Hepatocyte (in vitro differentiated cells): ENCODE measurements around the gene PEX7. TPM values are rescaled to one million over a fixed set of nuclear protein-coding genes. Genes with fewer than 3 reads are reported as not detected.
"Not testable (repeated sequence)": the region's sequence is repeated elsewhere in the genome, so short reads cannot be mapped to it uniquely, and the experiment has no call there.

Source experiments
- DNase-seq: peaks from one replicate; pipeline ENCODE4 v3.0.0-alpha.2; 2016; ENCODE audit warnings: low spot score
- H2AFZ ChIP-seq: fragments of 200-600 bp; sonication (generic); 2 replicates; pipeline ENCODE4 v1.6.0; 2016; ENCODE audit warnings: antibody characterized with exemption, mild to moderate bottlenecking
- H3K27ac ChIP-seq: fragments of 200-600 bp; sonication (generic); 2 replicates; pipeline ENCODE4 v1.5.1; 2016; ENCODE audit warnings: mild to moderate bottlenecking
- H3K27me3 ChIP-seq: fragments of 200-600 bp; sonication (generic); 2 replicates; pipeline ENCODE4 v1.6.1; 2016
- H3K36me3 ChIP-seq: fragments of 200-600 bp; sonication (generic); replicated peaks from 2 replicates; pipeline ENCODE4 v1.5.1; 2016; ENCODE audit warnings: low read depth; ENCODE audit not compliant: insufficient read depth
- H3K4me1 ChIP-seq: fragments of 200-600 bp; sonication (generic); 2 replicates; pipeline ENCODE4 v1.5.1; 2016; ENCODE audit warnings: mild to moderate bottlenecking, moderate library complexity; ENCODE audit not compliant: insufficient read depth
- H3K4me2 ChIP-seq: fragments of 200-600 bp; sonication (generic); 2 replicates; pipeline ENCODE4 v1.6.0; 2016
- H3K4me3 ChIP-seq: fragments of 200-600 bp; sonication (generic); 2 replicates; pipeline ENCODE4 v1.5.1; 2016; ENCODE audit warnings: mild to moderate bottlenecking
- H3K79me2 ChIP-seq: fragments of 200-600 bp; sonication (generic); 2 replicates; pipeline ENCODE4 v1.6.0; 2017; ENCODE audit warnings: mild to moderate bottlenecking
- H3K9me2 ChIP-seq: fragments of 200-600 bp; sonication (generic); replicated peaks from 2 replicates; pipeline ENCODE4 v1.6.0; 2017; ENCODE audit warnings: mild to moderate bottlenecking; ENCODE audit not compliant: insufficient read depth
- H3K9me3 ChIP-seq: fragments of 200-600 bp; sonication (generic); 2 replicates; pipeline ENCODE4 v1.5.1; 2016; ENCODE audit warnings: low read depth, mild to moderate bottlenecking
- H4K20me1 ChIP-seq: fragments of 200-600 bp; sonication (generic); 2 replicates; pipeline ENCODE4 v1.6.0; 2016; ENCODE audit warnings: mild to moderate bottlenecking; ENCODE audit not compliant: insufficient read depth, poor library complexity, severe bottlenecking
- CTCF ChIP-seq: fragments of 200-600 bp; sonication (generic); IDR thresholded peaks from 2 replicates; pipeline ENCODE4 v1.5.1; 2016; ENCODE audit warnings: antibody characterized with exemption, mild to moderate bottlenecking; ENCODE audit not compliant: poor library complexity
- EZH2 ChIP-seq: fragments of 200-600 bp; sonication (generic); IDR thresholded peaks from 2 replicates; pipeline ENCODE4 v1.6.1; 2016; ENCODE audit warnings: antibody characterized with exemption, mild to moderate bottlenecking, borderline replicate concordance
- EZH2phosphoT487 ChIP-seq: fragments of 200-600 bp; sonication (generic); IDR thresholded peaks from one replicate; pipeline ENCODE4 v1.6.1; 2018; ENCODE audit warnings: antibody characterized with exemption, mild to moderate bottlenecking, low read depth, moderate library complexity; ENCODE audit not compliant: unreplicated experiment, severe bottlenecking
- WGBS: methylation state at CpG from one replicate; pipeline ENCODE4 v1.1.6; 2016; ENCODE audit warnings: low lambda C conversion rate; ENCODE audit errors: missing lambda C conversion rate; 5-methylcytosine and 5-hydroxymethylcytosine counted together
- polyA plus RNA-seq: library from polyadenylated mRNA; unstranded; fragments of >200 nt; fragmentation: Nextera tagmentation; extraction: Ambion mirVana; gene quantifications from 2 replicates; pipeline ENCODE4 v1.2.1, GENCODE V29; 2016
- total RNA-seq: library from RNA; depleted of rRNA; stranded (reverse); fragments of >200 nt; gene quantifications from 2 replicates; pipeline ENCODE4 v1.2.3, GENCODE V29; 2014

Gene PEX7
- total and polyA plus RNA-seq, 2 experiments from 2014 or later = 9.6 to 15.6 TPM

DNA sequence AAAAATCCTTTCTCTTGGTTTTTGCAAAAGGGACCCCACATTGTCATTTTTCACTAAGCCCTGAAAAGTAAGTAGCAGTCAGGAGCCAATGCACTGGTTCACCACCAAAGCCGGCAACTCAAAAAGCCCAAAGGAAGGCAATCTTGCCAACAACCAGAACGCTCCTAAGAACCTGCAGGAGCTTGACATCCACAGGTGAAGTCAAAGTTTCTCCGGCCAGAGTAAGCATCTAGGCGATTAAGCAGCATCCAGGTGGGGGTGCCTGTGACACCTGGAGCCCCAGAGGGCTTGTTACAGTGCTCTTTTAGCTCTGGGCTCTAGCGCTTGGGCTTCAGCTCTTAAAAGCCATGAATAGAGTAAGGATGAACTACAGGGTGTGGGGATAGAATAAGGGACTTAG, 135.8 kb downstream of the PEX7 start:
- no peak overlapping the region for H3K27ac ChIP-seq
- peaks cover 3% of the 10 kb centered on the region for H3K4me1 ChIP-seq
- no peak overlapping the region for H3K4me2 ChIP-seq
- no peaks in the 10 kb centered on the region for H3K36me3 ChIP-seq
- H3K27me3 ChIP-seq = peaks cover 5% of the 10 kb centered on the region
- 77% methylated on average over 5 of the region's 5 CpGs for WGBS
- TF ChIP-seq EZH2phosphoT487 (no peak), EZH2 (no peak), CTCF (no peak)
- no peak overlapping the region for H3K4me3 ChIP-seq
- H3K9me3 ChIP-seq = no peaks in the 10 kb centered on the region
- no peak overlapping the region for H2AFZ ChIP-seq
- DNase-seq = no peak
- no peaks in the 10 kb centered on the region for H4K20me1 ChIP-seq
- H3K79me2 ChIP-seq = no peaks in the 10 kb centered on the region
- no peaks in the 10 kb centered on the region for H3K9me2 ChIP-seq

- DNase-seq = peak; percentile 74
- WGBS = 22% methylated on average over 14 of the region's 14 CpGs
- Histone ChIP-seq H3K27ac (peak overlapping the region; percentile 86), H4K20me1 (no peaks in the 10 kb centered on the region), H3K79me2 (no peaks in the 10 kb centered on the region), H3K4me2 (peak overlapping the region; percentile 53), H3K9me2 (no peaks in the 10 kb centered on the region), H3K27me3 (peaks cover 5% of the 10 kb centered on the region), H3K9me3 (no peaks in the 10 kb centered on the region), H3K4me3 (no peak overlapping the region), H3K36me3 (no peaks in the 10 kb centered on the region), H3K4me1 (peaks cover 3% of the 10 kb centered on the region), H2AFZ (no peak overlapping the region)
- TF ChIP-seq EZH2 (no peak), CTCF (no peak), EZH2phosphoT487 (no peak)
Measured at GRCh38 chr6:136959471-136959891, 137.1 kb downstream of the PEX7 start.

DNA sequence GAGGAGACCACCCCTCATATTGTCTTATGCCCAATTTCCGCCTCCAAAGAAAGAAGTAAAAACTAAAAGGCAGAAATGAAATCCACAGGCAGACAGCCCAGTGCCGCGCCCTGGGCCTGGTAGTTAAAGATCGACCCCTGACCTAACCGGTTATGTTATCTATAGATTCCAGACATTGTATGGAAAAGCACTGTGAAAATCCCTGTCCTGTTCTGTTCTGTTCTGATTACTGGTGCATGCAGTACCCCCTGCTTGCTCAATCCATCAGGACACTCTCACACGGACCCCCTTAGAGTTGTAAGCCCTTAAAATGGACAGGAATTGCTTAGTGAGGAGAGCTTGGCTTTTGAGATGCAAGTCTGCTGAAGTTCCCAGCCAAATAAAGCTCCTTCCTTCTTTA, 137.5 kb downstream of the PEX7 start:
- H2AFZ ChIP-seq, H3K27me3 ChIP-seq, H3K36me3 ChIP-seq, H3K79me2 ChIP-seq, DNase-seq, H3K4me1 ChIP-seq, H3K9me2 ChIP-seq, H3K9me3 ChIP-seq, H4K20me1 ChIP-seq, H3K4me3 ChIP-seq: not testable (repeated sequence)
- H3K4me2 ChIP-seq = peak overlapping the region; percentile 53
- peak overlapping the region; percentile 86 for H3K27ac ChIP-seq
- 31% methylated on average over 6 of the region's 6 CpGs for WGBS

DNA sequence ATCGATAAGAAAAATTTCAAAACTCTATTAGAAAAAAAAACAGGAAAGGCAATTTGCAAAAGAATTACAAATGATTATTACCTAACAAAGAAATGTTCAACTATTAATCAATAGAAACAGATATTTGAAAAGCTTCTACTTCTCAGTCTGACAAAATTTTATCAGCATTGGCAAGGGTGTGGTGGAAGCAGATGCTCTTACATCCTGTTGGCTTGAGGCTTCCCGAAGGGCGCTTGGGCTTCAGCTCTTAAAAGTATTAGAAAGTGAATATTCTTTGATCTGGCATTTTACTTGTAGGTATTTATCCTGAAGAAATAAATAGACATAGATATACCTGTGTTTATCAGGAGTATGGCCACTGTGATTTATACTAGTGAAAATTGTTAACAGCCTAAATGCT, 138.4 kb downstream of the PEX7 start:
- Histone ChIP-seq H3K36me3 (no peaks in the 10 kb centered on the region), H3K4me3 (no peak overlapping the region), H3K9me3 (no peaks in the 10 kb centered on the region), H3K79me2 (no peaks in the 10 kb centered on the region), H3K9me2 (no peaks in the 10 kb centered on the region), H3K27ac (no peak overlapping the region), H2AFZ (no peak overlapping the region), H3K4me2 (no peak overlapping the region), H4K20me1 (no peaks in the 10 kb centered on the region), H3K4me1 (peaks cover 3% of the 10 kb centered on the region), H3K27me3 (peaks cover 5% of the 10 kb centered on the region)
- WGBS = 85% methylated on average over 3 of the region's 3 CpGs
- DNase-seq = no peak
- no peak for TF ChIP-seq CTCF
- TF ChIP-seq EZH2phosphoT487 = no peak
- TF ChIP-seq EZH2 = no peak
